ENCODE measurements around the gene CAVIN4.

Gene CAVIN4, protein sequence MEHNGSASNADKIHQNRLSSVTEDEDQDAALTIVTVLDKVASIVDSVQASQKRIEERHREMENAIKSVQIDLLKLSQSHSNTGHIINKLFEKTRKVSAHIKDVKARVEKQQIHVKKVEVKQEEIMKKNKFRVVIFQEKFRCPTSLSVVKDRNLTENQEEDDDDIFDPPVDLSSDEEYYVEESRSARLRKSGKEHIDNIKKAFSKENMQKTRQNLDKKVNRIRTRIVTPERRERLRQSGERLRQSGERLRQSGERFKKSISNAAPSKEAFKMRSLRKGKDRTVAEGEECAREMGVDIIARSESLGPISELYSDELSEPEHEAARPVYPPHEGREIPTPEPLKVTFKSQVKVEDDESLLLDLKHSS

DNA sequence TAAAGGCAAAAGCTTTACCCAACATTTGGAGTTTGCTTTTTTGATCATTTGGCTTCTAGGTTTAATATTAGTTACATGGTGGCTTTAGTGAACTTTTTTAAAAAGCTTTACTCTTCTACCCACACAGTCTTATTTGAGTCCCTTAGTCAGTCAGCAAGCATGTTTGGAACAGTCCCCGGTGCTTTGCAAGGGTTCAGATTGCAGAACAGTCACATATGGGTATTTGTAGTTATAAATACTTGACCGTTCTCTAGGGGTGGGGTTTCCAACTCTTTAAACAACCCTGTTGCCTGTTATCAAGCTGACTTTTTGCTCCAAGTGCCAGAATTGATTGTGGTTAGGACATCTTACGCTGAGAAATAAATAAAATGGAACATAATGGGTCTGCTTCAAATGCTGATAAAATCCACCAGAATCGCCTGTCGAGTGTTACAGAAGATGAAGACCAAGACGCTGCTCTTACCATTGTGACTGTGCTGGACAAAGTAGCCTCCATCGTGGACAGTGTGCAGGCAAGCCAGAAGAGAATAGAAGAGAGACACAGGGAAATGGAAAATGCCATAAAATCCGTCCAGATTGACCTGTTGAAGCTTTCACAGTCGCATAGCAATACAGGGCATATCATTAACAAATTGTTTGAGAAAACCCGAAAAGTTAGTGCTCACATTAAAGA is at the start of gene CAVIN4:
Gene CAVIN4, plus strand, starts transcription at position 304 of the 673 bp plus-strand sequence. Its CDS starts 65 bp downstream, at position 369.
- Histone ChIP-seq H3K27me3 (ENCODE audit: control insufficient read depth in 1 of 2, insufficient read depth in 2 of 2, low read length in 2 of 2) (no peaks in the 10 kb centered on the region), H3K4me3 (ENCODE audit: low read depth in 1 of 2, low read length in 2 of 2) (no peak within 1 kb of the TSS), H3K27ac (ENCODE audit: low read depth, low read length) (no peak within 1 kb of the TSS), H3K9me3 (ENCODE audit: low read length) (no peaks in the 10 kb centered on the region), H3K36me3 (ENCODE audit: insufficient read depth, low read length) (peaks cover 4% of the 10 kb centered on the region), H3K9ac (ENCODE audit: low read length) (no peak within 1 kb of the TSS), H3K4me1 (ENCODE audit: insufficient read depth, low read length) (no peaks in the 10 kb centered on the region)

DNA sequence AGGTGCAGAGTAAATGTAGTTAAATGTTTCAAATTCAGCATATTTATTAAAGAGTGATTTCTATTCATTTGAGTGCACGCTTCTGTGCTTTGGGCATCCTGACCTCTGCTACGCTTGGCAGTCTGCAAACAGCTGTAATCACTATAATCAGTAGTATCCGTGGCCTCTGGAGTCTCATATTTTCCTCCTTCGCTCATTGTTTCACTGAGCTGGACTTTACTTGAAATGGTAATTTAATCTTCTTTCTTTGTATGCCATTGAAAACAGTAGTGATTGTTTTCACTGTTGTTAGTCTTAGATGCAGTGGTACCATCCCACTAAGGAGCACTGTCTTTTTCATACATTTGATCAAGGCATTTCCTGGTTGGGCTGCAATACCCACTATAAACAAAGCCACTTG is 43.5 kb upstream of the CAVIN4 start:
- Histone ChIP-seq H3K9ac (ENCODE audit: low read length) (no peak overlapping the region), H3K4me3 (ENCODE audit: low read depth in 1 of 2, low read length in 2 of 2) (no peak overlapping the region), H3K4me1 (ENCODE audit: insufficient read depth, low read length) (no peaks in the 10 kb centered on the region), H3K27me3 (ENCODE audit: control insufficient read depth in 1 of 2, insufficient read depth in 2 of 2, low read length in 2 of 2) (no peaks in the 10 kb centered on the region), H3K36me3 (ENCODE audit: insufficient read depth, low read length) (no peaks in the 10 kb centered on the region), H3K27ac (ENCODE audit: low read depth, low read length) (no peak overlapping the region), H3K9me3 (ENCODE audit: low read length) (no peaks in the 10 kb centered on the region)

DNA sequence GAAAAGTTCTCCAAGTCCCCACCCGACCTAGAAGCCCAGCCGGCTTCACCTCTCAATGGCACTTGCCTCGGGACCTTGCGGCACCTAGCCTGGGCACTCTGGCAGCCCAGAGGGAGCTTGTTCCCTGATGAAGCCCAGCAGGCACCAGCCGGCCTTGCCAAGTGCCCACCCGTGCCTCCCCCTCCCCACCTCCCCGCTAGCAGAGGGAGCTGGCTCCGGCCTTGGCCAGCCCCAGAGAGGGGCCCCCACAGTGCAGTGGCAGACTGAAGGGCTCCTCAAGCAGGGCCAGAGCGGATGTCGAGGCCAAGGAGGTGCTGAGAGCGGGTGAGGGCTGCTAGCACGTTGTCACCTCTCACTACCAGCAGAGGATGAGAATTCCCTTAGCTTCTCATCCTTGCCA is 37.6 kb upstream of the CAVIN4 start:
- H3K9ac ChIP-seq (ENCODE audit: low read length) = no peak overlapping the region

DNA sequence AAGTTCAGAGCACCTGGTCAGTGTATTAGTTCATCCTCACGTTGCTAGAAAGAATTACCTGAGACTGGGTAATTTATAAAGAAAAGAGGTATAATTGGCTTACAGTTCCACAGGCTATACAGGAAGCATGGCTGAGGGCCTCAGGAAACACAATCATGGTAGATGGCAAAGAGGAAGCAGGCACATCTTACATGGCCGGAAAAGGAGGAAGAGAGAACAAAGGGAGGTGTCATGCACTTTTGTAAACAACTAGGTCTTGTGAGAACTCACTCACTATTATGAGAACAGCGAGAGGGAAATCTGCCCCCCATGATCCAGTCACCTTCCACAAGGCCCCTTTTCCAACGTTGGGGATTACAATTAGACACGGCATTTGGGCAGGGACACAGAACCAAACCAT is 28.8 kb upstream of the CAVIN4 start:
- no peaks in the 10 kb centered on the region for H3K4me1 ChIP-seq (ENCODE audit: insufficient read depth, low read length)
- no peaks in the 10 kb centered on the region for H3K27me3 ChIP-seq (ENCODE audit: control insufficient read depth in 1 of 2, insufficient read depth in 2 of 2, low read length in 2 of 2)
- H3K36me3 ChIP-seq (ENCODE audit: insufficient read depth, low read length) = no peaks in the 10 kb centered on the region
- H3K9ac ChIP-seq (ENCODE audit: low read length) = no peak overlapping the region
- H3K4me3 ChIP-seq (ENCODE audit: low read depth in 1 of 2, low read length in 2 of 2) = no peak overlapping the region
- H3K9me3 ChIP-seq (ENCODE audit: low read length) = no peaks in the 10 kb centered on the region
- no peak overlapping the region for H3K27ac ChIP-seq (ENCODE audit: low read depth, low read length)

More for the DNA sequence above, 37.6 kb upstream of the CAVIN4 start:
- Histone ChIP-seq H3K4me3 (ENCODE audit: low read depth in 1 of 2, low read length in 2 of 2) (no peak overlapping the region), H3K36me3 (ENCODE audit: insufficient read depth, low read length) (no peaks in the 10 kb centered on the region), H3K27me3 (ENCODE audit: control insufficient read depth in 1 of 2, insufficient read depth in 2 of 2, low read length in 2 of 2) (no peaks in the 10 kb centered on the region), H3K4me1 (ENCODE audit: insufficient read depth, low read length) (no peaks in the 10 kb centered on the region), H3K27ac (ENCODE audit: low read depth, low read length) (no peak overlapping the region), H3K9me3 (ENCODE audit: low read length) (no peaks in the 10 kb centered on the region)

DNA sequence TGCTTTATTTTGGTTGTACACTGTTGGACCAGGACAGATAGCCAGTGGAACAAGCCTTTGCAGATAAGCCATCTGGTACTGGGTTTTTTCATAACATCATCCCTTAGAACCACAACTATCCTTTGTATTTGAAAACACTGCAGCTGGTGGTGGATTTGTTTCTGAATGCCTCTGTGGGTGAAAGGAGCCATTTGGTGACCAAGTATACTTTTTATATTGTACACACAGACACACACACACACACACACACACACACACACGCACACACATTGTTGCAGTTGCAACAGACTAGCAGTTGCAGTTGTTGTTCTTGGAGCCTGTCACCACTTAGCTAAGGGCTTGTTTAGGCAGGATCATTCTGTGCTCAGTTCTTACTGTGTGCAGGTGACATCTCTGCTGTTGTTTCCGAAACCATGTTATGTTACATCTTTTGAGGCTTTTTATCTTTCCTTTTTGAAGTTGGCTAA is 22.9 kb upstream of the CAVIN4 start:
- Histone ChIP-seq H3K4me3 (ENCODE audit: low read depth in 1 of 2, low read length in 2 of 2) (no peak overlapping the region), H3K27ac (ENCODE audit: low read depth, low read length) (no peak overlapping the region), H3K27me3 (ENCODE audit: control insufficient read depth in 1 of 2, insufficient read depth in 2 of 2, low read length in 2 of 2) (no peaks in the 10 kb centered on the region), H3K36me3 (ENCODE audit: insufficient read depth, low read length) (no peaks in the 10 kb centered on the region), H3K9me3 (ENCODE audit: low read length) (no peaks in the 10 kb centered on the region), H3K9ac (ENCODE audit: low read length) (no peak overlapping the region), H3K4me1 (ENCODE audit: insufficient read depth, low read length) (no peaks in the 10 kb centered on the region)

DNA sequence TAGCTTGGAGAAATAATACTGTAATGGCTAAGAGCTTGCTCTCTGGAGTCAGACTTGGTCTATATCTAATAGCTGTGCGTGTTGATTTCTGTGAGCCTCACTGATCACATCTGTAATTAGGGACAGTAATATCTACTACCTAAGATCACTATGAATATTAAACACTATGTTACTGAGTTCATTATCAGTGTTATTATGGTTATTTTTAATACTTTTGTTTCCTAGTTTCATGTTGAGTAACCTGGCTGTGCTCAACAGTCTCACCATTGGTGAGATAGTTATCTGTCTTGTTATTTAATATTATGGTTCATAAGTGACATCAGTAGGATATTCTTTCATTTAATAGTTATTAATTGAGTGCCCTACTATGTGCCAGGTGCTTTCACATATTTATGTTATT is 22.4 kb upstream of the CAVIN4 start:
- H3K9ac ChIP-seq (ENCODE audit: low read length) = no peak overlapping the region
- no peaks in the 10 kb centered on the region for H3K27me3 ChIP-seq (ENCODE audit: control insufficient read depth in 1 of 2, insufficient read depth in 2 of 2, low read length in 2 of 2)
- H3K36me3 ChIP-seq (ENCODE audit: insufficient read depth, low read length) = no peaks in the 10 kb centered on the region
- no peak overlapping the region for H3K4me3 ChIP-seq (ENCODE audit: low read depth in 1 of 2, low read length in 2 of 2)
- no peak overlapping the region for H3K27ac ChIP-seq (ENCODE audit: low read depth, low read length)
- H3K9me3 ChIP-seq (ENCODE audit: low read length) = no peaks in the 10 kb centered on the region
- H3K4me1 ChIP-seq (ENCODE audit: insufficient read depth, low read length) = no peaks in the 10 kb centered on the region

DNA sequence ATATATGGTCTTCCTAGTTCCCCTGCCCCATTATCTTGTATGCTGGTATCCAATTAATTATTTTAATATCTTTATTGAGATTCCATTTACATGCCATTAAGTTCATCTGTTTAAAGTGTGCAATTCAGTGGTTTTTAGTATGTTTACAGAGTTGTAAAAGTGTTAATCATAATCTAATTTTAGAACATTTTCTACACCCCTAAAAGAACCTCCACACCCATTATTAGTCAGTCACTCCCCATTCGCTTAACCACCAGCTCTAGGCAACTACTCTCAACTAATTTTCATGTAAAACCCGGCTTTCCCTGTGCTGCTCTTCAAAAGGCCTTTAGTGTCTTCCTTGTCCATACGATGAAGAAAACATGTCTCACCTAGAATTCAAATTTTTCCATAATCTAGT is 20.8 kb upstream of the CAVIN4 start:
- no peaks in the 10 kb centered on the region for H3K36me3 ChIP-seq (ENCODE audit: insufficient read depth, low read length)
- no peak overlapping the region for H3K27ac ChIP-seq (ENCODE audit: low read depth, low read length)
- H3K27me3 ChIP-seq (ENCODE audit: control insufficient read depth in 1 of 2, insufficient read depth in 2 of 2, low read length in 2 of 2) = no peaks in the 10 kb centered on the region
- no peaks in the 10 kb centered on the region for H3K9me3 ChIP-seq (ENCODE audit: low read length)
- no peaks in the 10 kb centered on the region for H3K4me1 ChIP-seq (ENCODE audit: insufficient read depth, low read length)
- H3K9ac ChIP-seq (ENCODE audit: low read length) = no peak overlapping the region
- no peak overlapping the region for H3K4me3 ChIP-seq (ENCODE audit: low read depth in 1 of 2, low read length in 2 of 2)

DNA sequence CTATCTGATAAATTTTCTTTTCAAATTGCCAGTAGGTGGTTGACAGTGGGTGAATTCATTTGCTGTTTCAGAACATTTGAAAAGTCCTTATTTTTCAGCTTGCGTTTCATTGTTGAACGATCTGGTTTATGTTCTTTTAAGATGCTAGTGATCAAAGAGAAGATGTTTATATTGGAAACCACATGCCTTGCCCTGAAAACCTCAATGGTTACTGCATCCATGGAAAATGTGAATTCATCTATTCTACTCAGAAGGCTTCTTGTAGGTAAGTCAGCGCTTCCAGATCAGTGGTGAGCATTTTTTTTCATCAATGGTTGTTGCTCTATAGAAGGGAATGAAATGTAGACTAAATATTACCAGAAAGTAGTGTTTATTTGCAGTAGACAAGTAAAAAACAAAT is 16.6 kb upstream of the CAVIN4 start:
- no peak overlapping the region for H3K4me3 ChIP-seq (ENCODE audit: low read depth in 1 of 2, low read length in 2 of 2)
- H3K27ac ChIP-seq (ENCODE audit: low read depth, low read length) = no peak overlapping the region
- no peak overlapping the region for H3K9ac ChIP-seq (ENCODE audit: low read length)

DNA sequence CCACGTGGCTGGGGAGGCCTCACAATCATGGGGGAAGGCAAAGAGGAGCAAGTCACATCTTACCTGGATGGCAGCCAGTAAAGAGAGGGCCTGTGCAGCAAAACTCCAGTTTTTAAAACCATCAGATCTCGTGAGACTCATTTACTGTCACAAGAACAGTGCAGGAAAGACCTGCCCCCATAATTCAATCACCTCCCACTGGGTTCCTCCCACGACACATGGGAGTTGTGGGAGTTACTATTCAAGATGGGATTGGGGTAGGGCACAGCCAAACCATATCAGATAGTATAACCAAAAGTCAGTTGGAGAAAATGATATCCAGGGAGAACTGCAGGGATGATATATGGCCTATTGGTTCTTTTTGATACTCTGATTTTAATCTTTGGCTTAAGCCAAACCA is 10.0 kb upstream of the CAVIN4 start:
- Histone ChIP-seq H3K27ac (ENCODE audit: low read depth, low read length) (no peak overlapping the region), H3K27me3 (ENCODE audit: control insufficient read depth in 1 of 2, insufficient read depth in 2 of 2, low read length in 2 of 2) (no peaks in the 10 kb centered on the region), H3K4me3 (ENCODE audit: low read depth in 1 of 2, low read length in 2 of 2) (no peak overlapping the region), H3K4me1 (ENCODE audit: insufficient read depth, low read length) (no peaks in the 10 kb centered on the region), H3K9me3 (ENCODE audit: low read length) (peaks cover 4% of the 10 kb centered on the region), H3K36me3 (ENCODE audit: insufficient read depth, low read length) (no peaks in the 10 kb centered on the region), H3K9ac (ENCODE audit: low read length) (no peak overlapping the region)

More for the DNA sequence above, 16.6 kb upstream of the CAVIN4 start:
- Histone ChIP-seq H3K9me3 (ENCODE audit: low read length) (no peaks in the 10 kb centered on the region), H3K27me3 (ENCODE audit: control insufficient read depth in 1 of 2, insufficient read depth in 2 of 2, low read length in 2 of 2) (no peaks in the 10 kb centered on the region), H3K4me1 (ENCODE audit: insufficient read depth, low read length) (no peaks in the 10 kb centered on the region), H3K36me3 (ENCODE audit: insufficient read depth, low read length) (no peaks in the 10 kb centered on the region)

DNA sequence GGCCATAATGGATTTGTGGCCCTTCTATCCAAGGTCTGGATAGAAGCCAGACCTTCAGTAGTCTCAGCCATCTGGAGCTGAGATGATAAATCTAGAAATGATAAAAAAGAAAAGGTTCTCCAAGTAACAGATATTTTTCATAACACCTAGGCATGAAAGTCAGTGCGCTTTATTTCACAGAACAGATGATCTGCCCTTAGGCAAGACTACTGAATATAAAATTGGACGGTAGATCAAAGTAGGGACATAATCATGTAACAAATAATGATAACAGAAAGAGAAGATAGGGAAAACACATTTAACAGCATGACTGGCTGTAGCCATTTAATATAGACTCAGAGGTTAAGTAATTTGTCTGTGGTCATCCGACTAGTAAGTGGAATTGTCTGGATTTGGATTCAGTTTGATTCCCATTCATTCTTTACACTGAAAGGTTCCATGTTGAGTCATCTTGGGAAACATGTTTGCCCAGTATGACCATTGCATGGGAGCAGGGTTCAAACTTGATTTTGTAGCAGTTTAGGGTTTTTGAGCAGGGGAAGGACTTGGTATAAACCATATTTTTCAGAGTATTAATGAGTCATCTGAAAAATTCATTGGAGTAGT is 4.1 kb upstream of the CAVIN4 start:
- H3K9me3 ChIP-seq (ENCODE audit: low read length) = peaks cover 4% of the 10 kb centered on the region
- H3K27ac ChIP-seq (ENCODE audit: low read depth, low read length) = no peak overlapping the region
- H3K36me3 ChIP-seq (ENCODE audit: insufficient read depth, low read length) = peaks cover 4% of the 10 kb centered on the region
- no peaks in the 10 kb centered on the region for H3K27me3 ChIP-seq (ENCODE audit: control insufficient read depth in 1 of 2, insufficient read depth in 2 of 2, low read length in 2 of 2)
- no peaks in the 10 kb centered on the region for H3K4me1 ChIP-seq (ENCODE audit: insufficient read depth, low read length)
- no peak overlapping the region for H3K4me3 ChIP-seq (ENCODE audit: low read depth in 1 of 2, low read length in 2 of 2)
- H3K9ac ChIP-seq (ENCODE audit: low read length) = no peak overlapping the region

DNA sequence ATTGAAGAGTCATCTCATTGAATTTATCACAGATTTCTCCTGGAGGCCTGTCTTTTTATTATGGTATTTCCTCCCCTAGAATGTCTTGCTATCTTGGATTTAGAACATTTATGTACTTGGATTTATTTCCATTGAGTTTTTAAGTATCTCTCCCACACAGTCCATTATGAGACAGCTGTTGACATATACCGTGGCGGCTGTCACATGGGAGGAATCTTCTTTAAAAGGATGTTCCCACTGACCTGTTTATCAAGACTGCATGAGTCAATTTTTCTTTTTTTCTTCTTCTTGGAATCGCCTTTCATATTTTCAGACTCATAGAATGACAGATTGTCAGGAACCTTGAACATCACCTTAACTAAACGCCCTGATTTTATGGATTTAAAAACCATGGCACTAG is 2.9 kb upstream of the CAVIN4 start:
- no peaks in the 10 kb centered on the region for H3K9me3 ChIP-seq (ENCODE audit: low read length)
- H3K9ac ChIP-seq (ENCODE audit: low read length) = no peak overlapping the region
- H3K36me3 ChIP-seq (ENCODE audit: insufficient read depth, low read length) = peaks cover 4% of the 10 kb centered on the region
- no peaks in the 10 kb centered on the region for H3K27me3 ChIP-seq (ENCODE audit: control insufficient read depth in 1 of 2, insufficient read depth in 2 of 2, low read length in 2 of 2)
- no peak overlapping the region for H3K27ac ChIP-seq (ENCODE audit: low read depth, low read length)
- no peaks in the 10 kb centered on the region for H3K4me1 ChIP-seq (ENCODE audit: insufficient read depth, low read length)
- no peak overlapping the region for H3K4me3 ChIP-seq (ENCODE audit: low read depth in 1 of 2, low read length in 2 of 2)

Measured in muscle layer of colon (tissue), 2 donors.